ENCODE results near the gene TDRD9. TPM values are rescaled to one million over a fixed set of nuclear protein-coding genes. Genes with fewer than 3 reads are reported as not detected.
A peak's percentile ranks its signal among the peaks of the same experiment; 100 is the strongest.

TDRD9 gene
- total RNA-seq, 1 donor from 2014 or later = 0.75 TPM

DNA sequence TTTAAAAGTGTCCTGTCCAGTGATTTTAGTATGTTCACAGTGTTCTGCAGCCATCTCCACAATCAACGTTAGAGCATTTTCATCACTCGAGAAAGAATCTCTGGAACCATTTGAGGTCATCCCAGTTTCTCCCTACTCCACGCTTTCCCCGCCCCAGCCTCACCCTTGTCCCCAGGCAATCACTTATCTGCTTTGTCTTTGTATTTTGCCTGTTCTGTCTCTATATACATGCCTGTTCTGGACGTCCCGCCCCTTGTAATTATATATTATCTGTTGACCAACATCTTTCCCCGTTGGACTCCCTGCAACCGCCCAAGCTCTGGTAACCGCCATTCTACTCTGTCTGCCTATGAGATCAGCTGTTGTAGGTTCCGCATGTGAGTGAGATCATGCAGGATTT, 135.7 kb downstream of the TDRD9 start:
- DNase-seq (ENCODE audit: low spot score) (no peak), ATAC-seq (no peak)

GRCh38 chr14:104066279-104066678, 138.0 kb downstream of the TDRD9 start:
- ATAC-seq (no peak), DNase-seq (ENCODE audit: low spot score) (no peak)

- DNase-seq (ENCODE audit: low spot score) (no peak), ATAC-seq (no peak)
These were observed 138.6 kb downstream of the TDRD9 start for GRCh38 chr14:104066719-104067295.

- DNase-seq (ENCODE audit: low spot score) = no peak
- ATAC-seq = no peak
These were observed 141.3 kb downstream of the TDRD9 start for GRCh38 chr14:104069541-104069940.

DNA sequence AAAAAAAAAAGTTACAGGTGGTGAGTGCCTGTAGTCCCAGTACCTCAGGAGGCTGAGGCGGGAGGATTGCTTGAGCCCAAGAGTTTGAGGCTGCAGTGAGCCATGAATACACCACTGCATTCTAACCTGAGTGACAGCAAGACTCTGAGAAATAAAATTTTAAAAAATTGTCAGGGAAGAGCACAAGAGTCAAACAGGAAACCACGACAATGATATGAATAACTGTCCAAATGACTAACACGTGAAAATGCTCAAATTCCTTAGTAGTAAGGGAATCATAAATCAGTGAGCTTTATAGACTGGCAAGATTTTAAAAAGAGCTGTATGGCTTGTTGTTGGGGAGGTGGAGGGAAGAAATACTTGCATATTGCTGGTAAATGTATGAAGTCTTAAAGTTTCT, 144.3 kb downstream of the TDRD9 start:
- DNase-seq (ENCODE audit: low spot score) (no peak), ATAC-seq (no peak)

- no peak for ATAC-seq
- no peak for DNase-seq (ENCODE audit: low spot score)
These were observed 145.5 kb downstream of the TDRD9 start for GRCh38 chr14:104073764-104074163.

DNA sequence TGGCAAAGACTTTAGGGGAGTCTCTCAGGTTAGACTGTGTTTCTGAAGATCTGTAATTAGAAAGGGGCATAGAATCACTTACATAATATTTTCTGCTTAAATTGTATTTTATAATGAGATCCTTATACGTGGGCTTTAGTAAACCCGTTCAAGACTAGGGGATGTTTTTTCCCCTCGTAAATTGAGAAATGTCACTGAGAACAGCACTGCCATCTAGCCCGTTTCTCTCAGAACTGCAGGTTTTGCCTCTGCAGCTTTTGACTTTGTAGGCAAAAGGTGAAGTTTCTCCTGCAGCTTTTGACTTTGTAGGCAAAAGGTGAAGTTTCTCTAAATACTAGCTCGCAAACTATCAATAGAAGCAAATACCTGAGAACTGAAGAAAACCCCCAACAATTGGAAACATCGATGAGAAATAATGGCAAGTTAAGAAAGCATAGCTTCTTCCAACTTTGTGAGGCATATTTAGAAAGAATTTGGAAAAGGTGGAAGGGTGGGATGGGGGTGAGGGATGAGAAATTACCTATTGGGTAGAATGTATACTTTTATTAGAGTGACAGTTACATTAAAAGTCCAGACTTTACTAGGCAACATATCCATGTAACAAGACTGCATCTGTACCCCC, 147.4 kb downstream of the TDRD9 start:
- ATAC-seq = peak; percentile 27

DNA sequence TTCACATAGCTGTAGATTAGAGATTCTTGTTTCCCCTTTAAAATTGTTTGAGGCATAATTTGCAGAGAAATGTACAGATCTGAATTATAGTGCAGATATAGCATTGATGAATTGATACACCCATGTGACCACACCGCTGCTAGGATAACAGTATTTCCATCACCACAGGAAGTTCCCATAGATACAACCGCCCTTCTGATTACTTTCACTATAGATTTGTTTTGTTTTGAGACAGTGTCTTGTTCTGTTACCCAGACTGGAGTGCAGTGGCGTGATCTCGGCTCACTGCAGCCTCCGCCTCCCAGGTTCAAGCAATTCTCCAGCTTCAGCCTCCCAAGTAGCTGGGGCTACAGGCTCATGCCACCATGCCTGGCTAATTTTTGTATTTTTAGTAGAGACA, 148.5 kb downstream of the TDRD9 start:
- ATAC-seq (no peak), DNase-seq (ENCODE audit: low spot score) (no peak)

More for the DNA sequence above, 147.4 kb downstream of the TDRD9 start:
- DNase-seq (ENCODE audit: low spot score) = no peak

DNA sequence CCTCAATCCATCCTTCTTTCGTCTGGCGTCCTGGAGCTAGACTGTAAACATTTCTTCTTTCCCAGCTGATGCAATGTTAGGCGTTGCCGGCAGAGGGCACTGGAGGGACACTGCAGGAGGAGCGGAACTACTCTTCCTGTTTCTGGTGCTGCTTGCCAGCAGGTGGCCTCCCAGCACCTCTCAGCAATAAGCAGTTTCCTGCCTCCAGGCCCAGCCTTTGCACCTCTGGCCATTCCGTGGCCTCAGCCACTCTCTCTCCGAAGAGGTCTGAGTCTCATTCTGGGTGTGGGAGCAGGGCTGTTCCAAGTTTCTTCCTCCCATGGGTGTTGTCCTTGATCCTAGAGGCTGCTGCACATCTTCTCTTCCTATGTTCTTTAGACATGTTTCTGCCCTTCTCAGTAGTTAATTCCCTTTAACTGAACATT, 149.8 kb downstream of the TDRD9 start:
- DNase-seq (ENCODE audit: low spot score) (peak; percentile 92), ATAC-seq (peak; percentile 98)

GRCh38 chr14:104080376-104081260, 152.4 kb downstream of the TDRD9 start:
- DNase-seq (ENCODE audit: low spot score) (no peak), ATAC-seq (no peak)

DNA sequence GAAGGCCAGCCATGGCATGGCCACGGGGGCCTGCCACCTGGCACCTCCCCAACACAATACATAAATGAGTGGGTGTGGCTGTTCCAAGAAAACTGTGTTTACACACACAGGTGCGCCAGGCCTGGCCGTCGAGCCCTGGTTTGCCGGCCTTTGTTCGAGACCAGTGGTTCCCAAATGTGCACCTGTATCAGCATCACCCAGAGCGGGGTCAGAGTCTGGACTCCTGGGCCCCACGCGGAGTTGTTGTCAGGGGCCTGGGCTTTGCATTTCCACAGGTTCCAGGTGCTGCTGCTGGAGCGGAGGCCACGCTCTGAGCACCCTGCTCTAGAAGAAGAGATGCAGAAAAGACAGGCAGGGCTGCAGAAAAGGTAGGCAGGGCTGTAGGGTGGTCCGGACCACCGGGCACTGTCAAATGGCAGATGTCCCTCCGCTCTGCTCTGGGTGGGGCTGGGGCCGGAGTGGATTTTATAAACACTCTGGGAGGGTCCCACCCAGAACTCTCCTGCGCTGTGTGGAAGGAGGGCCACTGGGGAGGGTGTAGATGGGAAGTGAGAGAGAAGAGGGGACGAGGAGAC, 153.1 kb downstream of the TDRD9 start:
- no peak for ATAC-seq

GRCh38 chr14:104081951-104082464, 153.8 kb downstream of the TDRD9 start:
- ATAC-seq (no peak), DNase-seq (ENCODE audit: low spot score) (no peak)

More for the DNA sequence above, 153.1 kb downstream of the TDRD9 start:
- DNase-seq (ENCODE audit: low spot score) = no peak

DNA sequence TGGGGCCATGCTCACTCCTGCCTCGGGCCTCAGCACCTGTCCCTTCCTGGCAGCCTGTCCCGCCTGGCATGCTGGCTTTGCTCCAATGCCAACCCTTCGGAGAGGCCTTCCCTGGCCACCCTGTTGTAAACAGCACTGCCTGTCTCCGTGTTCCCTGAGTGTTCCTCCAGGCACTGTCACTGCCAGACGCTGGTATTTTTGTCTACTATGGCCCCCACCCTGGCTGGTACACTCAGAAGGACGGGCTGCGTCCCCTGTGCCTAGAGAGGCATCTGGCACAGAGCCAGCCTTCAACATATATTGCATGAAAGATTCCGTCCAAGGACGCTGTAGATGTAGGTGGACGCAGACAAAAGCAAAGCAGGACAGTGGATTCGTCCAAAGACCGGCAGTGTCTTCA, 154.6 kb downstream of the TDRD9 start:
- peak; percentile 2 for ATAC-seq
- peak; percentile 81 for DNase-seq (ENCODE audit: low spot score)

- DNase-seq (ENCODE audit: low spot score) (no peak), ATAC-seq (no peak)
These were observed 156.2 kb downstream of the TDRD9 start for GRCh38 chr14:104084251-104085002.

DNA sequence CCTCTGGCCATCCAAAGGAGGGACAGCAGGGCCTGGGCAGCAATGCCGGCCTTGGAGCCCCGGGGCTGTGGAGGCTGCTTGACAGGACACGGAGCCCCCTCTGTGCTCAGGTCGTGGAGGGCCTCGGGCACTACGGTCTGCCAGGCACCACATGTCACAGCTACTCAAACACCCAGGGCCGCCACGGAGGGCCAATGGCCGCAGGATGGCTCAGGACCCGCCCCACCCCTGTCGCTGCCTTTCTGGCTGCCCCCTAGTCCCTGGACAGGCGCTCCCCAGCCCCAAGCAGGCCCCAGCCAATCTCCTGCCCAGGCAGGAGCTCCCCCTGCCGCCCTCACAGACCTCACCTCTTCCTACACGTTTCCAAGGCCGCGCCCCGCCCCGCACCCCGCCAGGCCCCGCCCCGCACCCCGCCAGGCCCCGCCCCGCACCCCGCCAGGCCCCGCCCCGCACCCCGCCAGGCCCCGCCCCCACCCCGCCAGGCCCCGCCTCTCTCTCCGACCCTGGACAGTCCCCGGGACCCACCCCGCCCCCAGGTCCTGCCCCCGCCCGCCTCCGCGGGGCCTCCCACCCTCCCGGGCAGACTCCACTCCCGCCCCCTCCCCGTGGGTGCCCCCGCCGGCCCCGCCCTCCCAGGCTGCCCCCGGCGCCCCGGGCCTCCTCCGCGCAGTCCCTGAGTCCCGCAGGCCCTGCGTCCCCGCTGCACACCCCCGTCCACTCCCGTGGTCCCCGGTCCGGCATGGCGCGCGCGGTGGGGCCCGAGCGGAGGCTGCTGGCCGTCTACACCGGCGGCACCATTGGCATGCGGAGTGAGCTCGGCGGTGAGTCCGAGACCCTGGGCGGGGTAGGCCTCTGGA, 157.0 kb downstream of the TDRD9 start, which contains the start of gene ASPG:
Gene ASPG (plus strand): TSS at position 669 of the 857 bp plus-strand sequence. CDS start 71 bp downstream, at position 740.
- DNase-seq (ENCODE audit: low spot score) (peak; percentile 91), ATAC-seq (peak; percentile 65)

DNA sequence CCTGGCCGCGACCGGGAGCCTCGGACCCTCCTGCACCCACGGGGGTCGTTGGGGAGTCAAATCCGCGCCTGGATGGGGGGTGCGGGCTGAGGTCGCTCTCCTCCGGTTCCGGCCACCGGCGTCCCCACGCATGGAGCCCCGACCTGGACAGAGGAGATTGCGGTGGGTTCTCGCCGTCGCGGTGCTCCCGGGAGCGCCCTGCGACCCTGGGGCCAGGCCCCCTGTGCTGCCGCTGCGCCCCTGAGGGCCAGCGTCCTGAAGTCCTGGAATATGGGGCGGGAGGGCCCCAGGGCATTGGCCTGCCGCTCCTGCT, 157.6 kb downstream of the TDRD9 start:
- DNase-seq (ENCODE audit: low spot score) = no peak
- no peak for ATAC-seq

- ATAC-seq (peak; percentile 32), DNase-seq (ENCODE audit: low spot score) (peak; percentile 77)
These were observed 158.0 kb downstream of the TDRD9 start for GRCh38 chr14:104086210-104086660.

DNA sequence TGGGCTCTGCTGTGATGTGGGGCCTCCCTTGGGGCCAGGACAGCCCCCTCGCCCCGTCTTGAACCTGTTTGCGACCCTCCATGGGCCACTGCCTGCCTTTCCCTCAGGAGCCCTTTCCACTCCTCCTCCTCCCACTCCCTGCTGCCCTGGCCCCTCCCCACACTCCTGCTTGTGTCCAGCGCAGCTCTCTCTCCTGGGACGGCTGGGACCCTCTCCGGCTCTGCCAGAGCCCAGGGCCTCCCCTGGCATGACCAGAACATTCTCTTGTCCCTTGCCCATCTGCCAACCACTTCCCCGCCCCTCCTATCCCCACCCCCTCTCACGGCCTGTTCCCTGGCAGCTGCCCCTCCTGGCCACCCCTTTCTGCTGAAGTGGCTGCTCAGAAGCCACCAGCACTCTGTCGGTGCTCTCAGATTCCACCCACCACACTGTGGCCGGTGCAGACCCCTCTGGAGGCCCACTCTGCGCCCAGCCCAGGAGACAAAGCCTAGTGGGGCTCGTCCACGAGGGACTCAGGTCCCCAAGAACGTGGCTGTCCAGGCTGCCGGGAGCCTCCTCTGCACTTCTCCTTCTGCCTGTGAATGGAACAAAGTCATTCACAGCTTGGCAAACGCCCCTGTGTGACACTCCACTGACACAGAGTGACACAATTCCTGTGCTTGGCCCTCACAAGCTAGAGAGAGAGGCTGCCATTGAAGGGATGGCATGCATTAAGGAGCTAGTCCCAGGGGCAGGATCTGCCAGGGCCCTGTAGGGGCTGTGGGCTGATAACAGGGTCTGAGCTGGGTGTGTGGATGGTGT, 158.6 kb downstream of the TDRD9 start:
- DNase-seq (ENCODE audit: low spot score) (peak; percentile 82), ATAC-seq (peak; percentile 40)

DNA sequence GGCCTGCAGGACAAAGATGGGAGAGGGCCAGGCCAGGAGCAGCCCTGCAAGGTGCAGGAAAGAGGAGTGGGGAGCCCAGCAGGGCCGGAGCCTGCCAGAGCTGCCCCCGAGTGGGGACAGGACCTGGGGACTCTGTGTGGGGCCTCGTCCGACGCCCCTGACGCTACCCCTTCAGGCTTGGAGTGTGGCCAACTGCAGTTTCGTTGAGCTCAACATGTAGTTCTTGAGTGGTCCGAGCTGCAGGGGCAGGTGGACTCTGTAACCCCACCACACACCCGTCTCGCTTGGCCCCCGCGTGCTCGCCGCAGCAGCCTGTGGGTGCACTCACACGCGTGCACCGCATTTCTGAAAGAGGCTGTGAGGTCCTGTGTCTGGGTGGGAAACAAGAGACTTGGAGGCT, 159.2 kb downstream of the TDRD9 start:
- peak; percentile 59 for DNase-seq (ENCODE audit: low spot score)
- no peak for ATAC-seq
